ENCODE data around the gene STON2. TPM values are rescaled to one million over a fixed set of nuclear protein-coding genes. Genes with fewer than 3 reads are reported as not detected.

STON2 gene
- total RNA-seq, 2 donors from 2014 or later, result 12.7 to 23.8 TPM

- H3K27me3 ChIP-seq (replicated peaks; ENCODE audit: insufficient read depth), result no peaks in the 10 kb centered on the region
- H3K4me3 ChIP-seq, result no peak overlapping the region
- no peak for TF ChIP-seq POLR2AphosphoS5 (IDR thresholded peaks at IDR 0.05)
- TF ChIP-seq POLR2A (IDR thresholded peaks at IDR 0.05), result no peak
- TF ChIP-seq, protein P1, sequence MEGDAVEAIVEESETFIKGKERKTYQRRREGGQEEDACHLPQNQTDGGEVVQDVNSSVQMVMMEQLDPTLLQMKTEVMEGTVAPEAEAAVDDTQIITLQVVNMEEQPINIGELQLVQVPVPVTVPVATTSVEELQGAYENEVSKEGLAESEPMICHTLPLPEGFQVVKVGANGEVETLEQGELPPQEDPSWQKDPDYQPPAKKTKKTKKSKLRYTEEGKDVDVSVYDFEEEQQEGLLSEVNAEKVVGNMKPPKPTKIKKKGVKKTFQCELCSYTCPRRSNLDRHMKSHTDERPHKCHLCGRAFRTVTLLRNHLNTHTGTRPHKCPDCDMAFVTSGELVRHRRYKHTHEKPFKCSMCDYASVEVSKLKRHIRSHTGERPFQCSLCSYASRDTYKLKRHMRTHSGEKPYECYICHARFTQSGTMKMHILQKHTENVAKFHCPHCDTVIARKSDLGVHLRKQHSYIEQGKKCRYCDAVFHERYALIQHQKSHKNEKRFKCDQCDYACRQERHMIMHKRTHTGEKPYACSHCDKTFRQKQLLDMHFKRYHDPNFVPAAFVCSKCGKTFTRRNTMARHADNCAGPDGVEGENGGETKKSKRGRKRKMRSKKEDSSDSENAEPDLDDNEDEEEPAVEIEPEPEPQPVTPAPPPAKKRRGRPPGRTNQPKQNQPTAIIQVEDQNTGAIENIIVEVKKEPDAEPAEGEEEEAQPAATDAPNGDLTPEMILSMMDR (IDR thresholded peaks at IDR 0.05), result no peak
- H3K36me3 ChIP-seq, result no peaks in the 10 kb centered on the region
- H3K4me1 ChIP-seq (replicated peaks), result no peaks in the 10 kb centered on the region
- H3K9me3 ChIP-seq, result no peaks in the 10 kb centered on the region
- 87% methylated on average over 12 of the region's 12 CpGs for WGBS
- no peak for DNase-seq (ENCODE audit: low spot score)
- intact Hi-C loops (cut with DNase I), result no loop called here
- no peak overlapping the region for H3K27ac ChIP-seq
Measured at GRCh38 chr14:81277096-81277495, 123.0 kb downstream of the STON2 start.

GRCh38 chr14:81276073-81277069 is 123.8 kb downstream of the STON2 start:
- Histone ChIP-seq H3K27ac (no peak overlapping the region), H3K36me3 (no peaks in the 10 kb centered on the region), H3K27me3 (replicated peaks; ENCODE audit: insufficient read depth) (no peaks in the 10 kb centered on the region), H3K4me1 (replicated peaks) (no peaks in the 10 kb centered on the region), H3K9me3 (no peaks in the 10 kb centered on the region), H3K4me3 (no peak overlapping the region)
- TF ChIP-seq POLR2A (IDR thresholded peaks at IDR 0.05) (no peak), POLR2AphosphoS5 (IDR thresholded peaks at IDR 0.05) (no peak)
- TF ChIP-seq, protein P1 (IDR thresholded peaks at IDR 0.05), result no peak
- intact Hi-C loops (cut with DNase I), result no loop called here
- WGBS, result 55% methylated on average over 11 of the region's 11 CpGs
- no peak for DNase-seq (ENCODE audit: low spot score)

DNA sequence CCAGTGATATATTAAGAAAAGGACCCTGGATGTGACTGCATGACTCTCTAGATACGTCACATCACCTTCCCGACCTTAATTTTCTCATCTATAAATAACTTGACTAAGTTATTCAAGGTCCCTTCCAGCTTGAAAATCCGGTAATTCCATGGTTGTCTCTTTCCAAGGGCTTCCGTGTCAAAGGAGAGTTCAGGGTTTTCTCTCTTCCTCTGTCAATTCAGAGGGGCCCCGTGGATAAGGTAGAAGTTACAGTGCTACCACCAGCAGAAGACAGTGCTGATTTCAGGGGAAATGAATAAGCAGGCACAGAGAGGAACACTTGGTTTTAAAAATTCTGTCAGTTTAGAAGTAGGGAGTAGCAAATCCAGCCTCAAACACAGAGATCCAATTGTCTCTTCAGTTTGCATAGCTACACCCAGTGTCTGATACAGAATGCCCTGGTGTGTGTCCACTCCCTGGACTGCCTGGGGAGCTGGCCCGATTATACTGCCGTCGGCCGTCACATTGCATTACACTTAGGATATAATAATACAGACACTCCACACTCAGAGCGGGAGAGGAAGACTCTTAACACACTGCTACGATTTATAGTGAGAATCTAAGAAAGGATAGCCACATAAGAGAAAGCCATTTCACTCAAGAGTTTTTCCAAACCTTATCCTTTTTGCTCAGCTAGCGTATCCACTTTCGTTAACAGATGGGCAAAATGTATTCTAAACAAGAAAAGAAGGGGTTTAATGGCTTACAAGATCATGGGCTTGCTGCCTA is 124.6 kb downstream of the STON2 start:
- intact Hi-C loops (cut with DNase I), result no loop called here
- Histone ChIP-seq H3K9me3 (no peaks in the 10 kb centered on the region), H3K4me3 (no peak overlapping the region), H3K36me3 (no peaks in the 10 kb centered on the region), H3K27me3 (replicated peaks; ENCODE audit: insufficient read depth) (no peaks in the 10 kb centered on the region), H3K27ac (no peak overlapping the region), H3K4me1 (replicated peaks) (no peaks in the 10 kb centered on the region)
- no peak for TF ChIP-seq POLR2AphosphoS5 (IDR thresholded peaks at IDR 0.05)
- no peak for TF ChIP-seq POLR2A (IDR thresholded peaks at IDR 0.05)
- TF ChIP-seq, protein P1 (IDR thresholded peaks at IDR 0.05), result no peak
- 74% methylated on average over 13 of the region's 13 CpGs for WGBS
- no peak for DNase-seq (ENCODE audit: low spot score)

GRCh38 chr14:81273961-81274575 is 126.1 kb downstream of the STON2 start:
- WGBS, result 77% methylated on average over 3 of the region's 3 CpGs

DNA sequence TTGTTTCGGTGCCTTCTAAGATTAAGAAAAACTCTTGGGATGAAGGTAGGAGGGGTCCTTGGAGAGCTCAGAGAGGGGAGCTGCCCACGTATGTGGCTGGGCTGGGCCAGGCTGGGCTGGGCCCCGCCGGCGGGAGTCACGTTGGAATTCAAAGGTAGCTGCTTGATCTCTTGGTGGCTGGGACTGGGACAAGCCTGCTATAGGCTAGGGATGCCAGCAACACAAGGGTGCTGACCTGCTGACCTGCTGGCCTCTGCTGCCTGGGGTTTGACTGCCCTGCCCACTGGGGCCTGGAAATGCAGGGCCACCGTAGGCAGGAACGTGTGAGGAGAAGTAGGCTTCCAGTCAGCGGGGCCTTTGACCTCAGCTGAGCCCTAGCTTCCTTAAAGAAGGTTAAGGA is 126.6 kb downstream of the STON2 start:
- H3K27ac ChIP-seq, result no peak overlapping the region
- intact Hi-C loops (cut with DNase I), result no loop called here
- H3K9me3 ChIP-seq, result no peaks in the 10 kb centered on the region
- H3K36me3 ChIP-seq, result no peaks in the 10 kb centered on the region
- TF ChIP-seq, protein P1 (IDR thresholded peaks at IDR 0.05), result no peak
- no peak for TF ChIP-seq POLR2AphosphoS5 (IDR thresholded peaks at IDR 0.05)
- no peak for TF ChIP-seq POLR2A (IDR thresholded peaks at IDR 0.05)
- no peaks in the 10 kb centered on the region for H3K27me3 ChIP-seq (replicated peaks; ENCODE audit: insufficient read depth)
- WGBS, result 63% methylated on average over 9 of the region's 9 CpGs
- no peak for DNase-seq (ENCODE audit: low spot score)
- no peaks in the 10 kb centered on the region for H3K4me1 ChIP-seq (replicated peaks)
- no peak overlapping the region for H3K4me3 ChIP-seq

More at GRCh38 chr14:81273961-81274575, 126.1 kb downstream of the STON2 start:
- Histone ChIP-seq H3K4me3 (no peak overlapping the region), H3K36me3 (no peaks in the 10 kb centered on the region), H3K27ac (no peak overlapping the region), H3K27me3 (replicated peaks; ENCODE audit: insufficient read depth) (no peaks in the 10 kb centered on the region), H3K4me1 (replicated peaks) (no peaks in the 10 kb centered on the region), H3K9me3 (no peaks in the 10 kb centered on the region)
- intact Hi-C loops (cut with DNase I), result no loop called here
- DNase-seq (ENCODE audit: low spot score), result no peak
- no peak for TF ChIP-seq POLR2AphosphoS5 (IDR thresholded peaks at IDR 0.05)
- TF ChIP-seq POLR2A (IDR thresholded peaks at IDR 0.05), result no peak

Data from prostate gland (tissue), 2 donors.